H9 (cell line): ENCODE results near the gene LRRC42. TPM values are rescaled to one million over a fixed set of nuclear protein-coding genes. Genes with fewer than 3 reads are reported as not detected.

ENCODE experiments used
- DNase-seq: peaks from one replicate; pipeline ENCODE4 v3.0.0-alpha.2; 2017
- H2AFZ ChIP-seq: one replicate; pipeline ENCODE4 v1.6.1; 2013; ENCODE audit warnings: mild to moderate bottlenecking, low read length, control low read depth, moderate library complexity
- H2AK5ac ChIP-seq: 2 replicates; pipeline ENCODE4 v1.6.1; 2013; ENCODE audit warnings: low read length, control low read depth, mixed read lengths; ENCODE audit not compliant: insufficient read length
- H2BK120ac ChIP-seq: one replicate; pipeline ENCODE4 v1.6.1; 2013; ENCODE audit warnings: low read depth, mild to moderate bottlenecking, low read length, control low read depth, inconsistent platforms; ENCODE audit not compliant: poor library complexity, severe bottlenecking
- H2BK12ac ChIP-seq: 2 replicates; pipeline ENCODE4 v1.6.1; 2013; ENCODE audit warnings: low read length, control low read depth, mixed read lengths, low read depth; ENCODE audit not compliant: insufficient read length
- H2BK15ac ChIP-seq: 2 replicates; pipeline ENCODE4 v1.6.1; 2013; ENCODE audit warnings: low read depth, low read length, control low read depth
- H2BK20ac ChIP-seq: one replicate; pipeline ENCODE4 v1.6.1; 2013; ENCODE audit warnings: low read depth, mild to moderate bottlenecking, low read length, control low read depth, inconsistent platforms; ENCODE audit not compliant: poor library complexity, severe bottlenecking
- H2BK5ac ChIP-seq: 2 replicates; pipeline ENCODE4 v1.6.1; 2013; ENCODE audit warnings: low read length, control low read depth, mixed read lengths; ENCODE audit not compliant: insufficient read length
- H3K14ac ChIP-seq: 2 replicates; pipeline ENCODE4 v1.6.1; 2013; ENCODE audit warnings: low read length, control low read depth; ENCODE audit not compliant: insufficient read depth
- H3K18ac ChIP-seq: 2 replicates; pipeline ENCODE4 v1.6.1; 2013; ENCODE audit warnings: low read depth, mild to moderate bottlenecking, mixed read lengths, low read length, control low read depth; ENCODE audit not compliant: insufficient read length
- H3K23ac ChIP-seq: 2 replicates; pipeline ENCODE4 v1.6.1; 2013; ENCODE audit warnings: low read length, control low read depth, mixed read lengths, low read depth; ENCODE audit not compliant: insufficient read length
- H3K23me2 ChIP-seq: 2 replicates; pipeline ENCODE4 v1.6.1; 2013; ENCODE audit warnings: low read depth, mild to moderate bottlenecking, mixed read lengths, low read length, control low read depth; ENCODE audit not compliant: insufficient read length, poor library complexity, severe bottlenecking
- H3K27ac ChIP-seq: 2 replicates; pipeline ENCODE4 v1.5.1; 2013; ENCODE audit warnings: low read length, control low read depth, mixed read lengths, low read depth; ENCODE audit not compliant: insufficient read length
- H3K27me3 ChIP-seq: 2 replicates; pipeline ENCODE4 v1.6.1; 2013; ENCODE audit warnings: low read length, control low read depth, inconsistent platforms; ENCODE audit not compliant: insufficient read depth
- H3K4ac ChIP-seq: 2 replicates; pipeline ENCODE4 v1.6.1; 2013; ENCODE audit warnings: low read depth, mild to moderate bottlenecking, control low read depth, inconsistent platforms, low read length, moderate library complexity
- H3K4me1 ChIP-seq: 2 replicates; pipeline ENCODE4 v1.6.1; 2013; ENCODE audit warnings: low read length, control low read depth, inconsistent platforms; ENCODE audit not compliant: insufficient read depth
- H3K4me2 ChIP-seq: 2 replicates; pipeline ENCODE4 v1.6.1; 2013; ENCODE audit warnings: low read length, control low read depth, mixed read lengths; ENCODE audit not compliant: insufficient read length, insufficient read depth
- H3K56ac ChIP-seq: 2 replicates; pipeline ENCODE4 v1.6.1; 2013; ENCODE audit warnings: low read depth, mild to moderate bottlenecking, mixed read lengths, low read length, control low read depth; ENCODE audit not compliant: insufficient read length
- H3K79me1 ChIP-seq: 2 replicates; pipeline ENCODE4 v1.6.1; 2013; ENCODE audit warnings: low read depth, mild to moderate bottlenecking, moderate library complexity, low read length, control low read depth, inconsistent platforms; ENCODE audit not compliant: insufficient read depth, poor library complexity, severe bottlenecking
- H3K79me2 ChIP-seq: 2 replicates; pipeline ENCODE4 v1.6.1; 2013; ENCODE audit warnings: low read length, control low read depth, inconsistent platforms; ENCODE audit not compliant: insufficient read depth
- H3K9ac ChIP-seq: 2 replicates; pipeline ENCODE4 v1.6.1; 2013; ENCODE audit warnings: low read length, control low read depth, mixed read lengths; ENCODE audit not compliant: insufficient read length; ENCODE audit errors: extremely low read depth
- H3K9me3 ChIP-seq: one replicate; pipeline ENCODE4 v1.6.1; 2013; ENCODE audit warnings: low read depth, low read length, inconsistent platforms; ENCODE audit not compliant: control insufficient read depth
- H3T11ph ChIP-seq: one replicate; pipeline ENCODE4 v1.6.1; 2013; ENCODE audit warnings: mild to moderate bottlenecking, low read length, control low read depth, inconsistent platforms
- H4K20me1 ChIP-seq: one replicate; pipeline ENCODE4 v1.6.1; 2013; ENCODE audit not compliant: control insufficient read depth, insufficient read length, insufficient read depth
- H4K5ac ChIP-seq: 2 replicates; pipeline ENCODE4 v1.6.1; 2013; ENCODE audit warnings: low read depth, mild to moderate bottlenecking, mixed read lengths, low read length, control low read depth; ENCODE audit not compliant: insufficient read length
- H4K8ac ChIP-seq: replicated peaks from 2 replicates; pipeline ENCODE4 v1.6.1; 2013; ENCODE audit warnings: low read length, control low read depth, mixed read lengths, low read depth; ENCODE audit not compliant: insufficient read length
- H4K91ac ChIP-seq: 2 replicates; pipeline ENCODE4 v1.6.1; 2013; ENCODE audit warnings: low read depth, mild to moderate bottlenecking, moderate library complexity, mixed read lengths, low read length, control low read depth; ENCODE audit not compliant: insufficient read length
- H3K27ac Mint-ChIP-seq, 3 experiments: 2 replicates in 2 of 3; 3 replicates in 1 of 3; pipeline ENCODE4 v1.8.0; 2020 to 2021; ENCODE audit warnings: mixed read lengths in 3 of 3, mild to moderate bottlenecking in 1 of 3, moderate library complexity in 1 of 3
- H3K27me3 Mint-ChIP-seq: 2 replicates; pipeline ENCODE4 v1.8.0; 2021; ENCODE audit warnings: low read depth, mild to moderate bottlenecking, moderate library complexity, mixed read lengths
- H3K36me3 Mint-ChIP-seq, 3 experiments: 2 replicates in 2 of 3; 3 replicates in 1 of 3; pipeline ENCODE4 v1.8.0; 2020 to 2021; ENCODE audit warnings: low read depth in 3 of 3, mixed read lengths in 3 of 3; ENCODE audit not compliant: insufficient read depth in 1 of 3
- H3K4me1 Mint-ChIP-seq, 2 experiments: 2 replicates each; pipeline ENCODE4 v1.8.0; 2020; ENCODE audit warnings: mixed read lengths in 2 of 2
- H3K4me3 Mint-ChIP-seq, 2 experiments: 2 replicates in 1 of 2; 3 replicates in 1 of 2; pipeline ENCODE4 v1.8.0; 2020 to 2021; ENCODE audit warnings: mild to moderate bottlenecking in 2 of 2, mixed read lengths in 2 of 2, moderate library complexity in 1 of 2
- H3K9me3 Mint-ChIP-seq, 2 experiments: 2 replicates in 1 of 2; 3 replicates in 1 of 2; pipeline ENCODE4 v1.8.0; 2020; ENCODE audit warnings: mild to moderate bottlenecking in 2 of 2, mixed read lengths in 2 of 2, moderate library complexity in 1 of 2
- total RNA-seq: library from RNA; stranded (reverse); gene quantifications from 2 replicates; pipeline ENCODE4 v1.2.1, GENCODE V29; 2021
- TF ChIP-seq, protein P1 (sequence below): fragments of 200-600 bp; sonication (generic); conservative IDR thresholded peaks from 3 replicates; pipeline ENCODE4 v1.8.0; 2021; ENCODE audit warnings: antibody characterized with exemption, mild to moderate bottlenecking

The LRRC42 gene
- total RNA-seq, 1 experiment from 2014 or later, result 36.3 TPM

DNA sequence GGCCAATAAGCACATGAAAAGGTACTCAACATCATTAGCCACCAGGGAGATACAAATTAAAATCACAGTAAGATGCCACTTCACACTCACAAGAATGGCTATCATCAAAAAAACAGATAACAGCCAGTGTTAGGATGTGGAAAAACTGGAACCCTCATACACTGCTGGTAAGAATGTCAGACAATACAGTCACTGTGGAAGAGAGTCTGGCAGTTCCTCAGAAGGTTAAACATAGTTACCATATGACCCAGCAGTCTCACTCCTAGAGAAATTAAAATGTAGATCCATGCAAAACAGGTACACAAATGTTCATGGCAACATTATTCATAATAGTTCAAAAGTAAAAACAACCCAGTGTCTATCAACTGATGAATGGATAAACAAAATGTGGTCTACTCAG lies 38.6 kb downstream of the LRRC42 start:
- Histone ChIP-seq H3K4me1 (no peaks in the 10 kb centered on the region; the same call in 1 of the 2 replicates), H4K5ac (no peak overlapping the region), H2BK120ac (no peak overlapping the region), H3K4ac (no peak overlapping the region), H3K9me3 (no peaks in the 10 kb centered on the region), H2BK5ac (no peak overlapping the region), H2BK15ac (no peak overlapping the region), H3K79me1 (no peaks in the 10 kb centered on the region), H3K4me2 (no peak overlapping the region), H2BK20ac (no peak overlapping the region), H3K56ac (no peak overlapping the region), H3K14ac (no peak overlapping the region), H3K27ac (no peak overlapping the region), H2AFZ (no peak overlapping the region), H3K18ac (no peak overlapping the region), H2AK5ac (no peak overlapping the region), H2BK12ac (no peak overlapping the region), H3K27me3 (no peaks in the 10 kb centered on the region), H4K20me1 (no peaks in the 10 kb centered on the region), H3K23ac (no peak overlapping the region), H4K91ac (no peak overlapping the region), H3T11ph (no peak overlapping the region), H3K79me2 (no peaks in the 10 kb centered on the region), H3K9ac (no peak overlapping the region), H3K23me2 (peaks cover 8% of the 10 kb centered on the region), H4K8ac (no peak overlapping the region)
- Mint-ChIP-seq H3K4me3 (no peak overlapping the region), H3K27ac (no peak overlapping the region), H3K4me1 (peaks cover 16 to 25% of the 10 kb centered on the region in 2 experiments), H3K36me3 (no peaks in the 10 kb centered on the region), H3K9me3 (no peaks in the 10 kb centered on the region; a peak in 1 of 5 replicates), H3K27me3 (peaks cover 9% of the 10 kb centered on the region)
- TF ChIP-seq, protein P1, sequence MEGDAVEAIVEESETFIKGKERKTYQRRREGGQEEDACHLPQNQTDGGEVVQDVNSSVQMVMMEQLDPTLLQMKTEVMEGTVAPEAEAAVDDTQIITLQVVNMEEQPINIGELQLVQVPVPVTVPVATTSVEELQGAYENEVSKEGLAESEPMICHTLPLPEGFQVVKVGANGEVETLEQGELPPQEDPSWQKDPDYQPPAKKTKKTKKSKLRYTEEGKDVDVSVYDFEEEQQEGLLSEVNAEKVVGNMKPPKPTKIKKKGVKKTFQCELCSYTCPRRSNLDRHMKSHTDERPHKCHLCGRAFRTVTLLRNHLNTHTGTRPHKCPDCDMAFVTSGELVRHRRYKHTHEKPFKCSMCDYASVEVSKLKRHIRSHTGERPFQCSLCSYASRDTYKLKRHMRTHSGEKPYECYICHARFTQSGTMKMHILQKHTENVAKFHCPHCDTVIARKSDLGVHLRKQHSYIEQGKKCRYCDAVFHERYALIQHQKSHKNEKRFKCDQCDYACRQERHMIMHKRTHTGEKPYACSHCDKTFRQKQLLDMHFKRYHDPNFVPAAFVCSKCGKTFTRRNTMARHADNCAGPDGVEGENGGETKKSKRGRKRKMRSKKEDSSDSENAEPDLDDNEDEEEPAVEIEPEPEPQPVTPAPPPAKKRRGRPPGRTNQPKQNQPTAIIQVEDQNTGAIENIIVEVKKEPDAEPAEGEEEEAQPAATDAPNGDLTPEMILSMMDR, result no peak
- no peak for DNase-seq
